Fibroblast of pulmonary artery (primary cell): Measurements from ENCODE around the gene TMCC1.

ENCODE experiments used
- DNase-seq: peaks from one replicate; pipeline ENCODE4 v3.0.0-alpha.2; 2010; ENCODE audit warnings: low read depth
- H3K4me3 ChIP-seq: replicated peaks from 2 replicates; pipeline ENCODE4 v1.5.1; 2011; ENCODE audit warnings: low read depth, mild to moderate bottlenecking, control low read depth, low read length, moderate library complexity
- CTCF ChIP-seq: IDR thresholded peaks from 2 replicates; pipeline ENCODE4 v1.5.1; 2011; ENCODE audit warnings: mild to moderate bottlenecking, control low read depth, low read length, inconsistent platforms; ENCODE audit errors: missing control alignments

Gene TMCC1

DNA sequence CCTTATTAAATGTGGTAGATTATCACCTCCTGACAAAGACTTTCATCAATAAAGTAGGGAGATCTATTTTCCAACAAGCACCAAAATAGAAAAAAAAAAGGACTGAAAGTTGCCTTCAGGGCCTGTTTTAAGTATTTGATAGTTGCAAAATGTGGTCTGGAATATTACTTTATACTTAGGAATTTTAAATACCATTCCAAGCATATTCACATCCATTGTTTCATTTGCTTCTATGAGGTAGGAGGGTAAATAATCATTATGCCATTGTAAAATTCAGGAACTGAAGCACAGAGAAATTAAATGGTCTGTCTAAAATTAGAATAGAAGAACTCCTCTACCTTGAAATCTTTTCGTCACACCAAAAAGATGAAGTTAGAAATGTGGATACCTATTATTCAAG is 110.0 kb downstream of the TMCC1 start:
- TF ChIP-seq CTCF = no peak
- no peak overlapping the region for H3K4me3 ChIP-seq
- peak; percentile 38 for DNase-seq

- TF ChIP-seq CTCF = no peak
- no peak overlapping the region for H3K4me3 ChIP-seq
- DNase-seq = no peak
Measured at GRCh38 chr3:129778871-129779270, 114.6 kb downstream of the TMCC1 start.

- TF ChIP-seq CTCF = no peak
- DNase-seq = peak; percentile 6
- no peak overlapping the region for H3K4me3 ChIP-seq
Measured at GRCh38 chr3:129777806-129778205, 115.7 kb downstream of the TMCC1 start.

DNA sequence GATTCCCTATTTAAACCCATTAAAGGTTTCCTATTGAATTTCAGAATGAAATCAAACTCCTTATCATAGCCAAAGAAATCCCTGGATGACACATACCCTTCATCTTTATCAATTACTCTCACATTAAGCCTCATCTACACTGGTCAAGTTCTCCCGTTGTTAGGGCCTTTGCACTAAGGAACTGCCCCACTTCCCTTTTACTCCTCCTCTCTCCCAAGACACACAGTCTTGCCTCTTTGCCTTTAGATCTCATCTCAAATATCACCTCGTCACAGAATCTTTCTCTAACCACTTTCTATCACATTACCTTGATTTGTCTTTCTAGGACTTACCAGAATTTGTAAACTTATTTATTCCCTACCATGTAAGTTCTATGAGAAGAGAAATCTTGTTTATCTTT is 117.6 kb downstream of the TMCC1 start:
- no peak overlapping the region for H3K4me3 ChIP-seq
- TF ChIP-seq CTCF = no peak
- no peak for DNase-seq

DNA sequence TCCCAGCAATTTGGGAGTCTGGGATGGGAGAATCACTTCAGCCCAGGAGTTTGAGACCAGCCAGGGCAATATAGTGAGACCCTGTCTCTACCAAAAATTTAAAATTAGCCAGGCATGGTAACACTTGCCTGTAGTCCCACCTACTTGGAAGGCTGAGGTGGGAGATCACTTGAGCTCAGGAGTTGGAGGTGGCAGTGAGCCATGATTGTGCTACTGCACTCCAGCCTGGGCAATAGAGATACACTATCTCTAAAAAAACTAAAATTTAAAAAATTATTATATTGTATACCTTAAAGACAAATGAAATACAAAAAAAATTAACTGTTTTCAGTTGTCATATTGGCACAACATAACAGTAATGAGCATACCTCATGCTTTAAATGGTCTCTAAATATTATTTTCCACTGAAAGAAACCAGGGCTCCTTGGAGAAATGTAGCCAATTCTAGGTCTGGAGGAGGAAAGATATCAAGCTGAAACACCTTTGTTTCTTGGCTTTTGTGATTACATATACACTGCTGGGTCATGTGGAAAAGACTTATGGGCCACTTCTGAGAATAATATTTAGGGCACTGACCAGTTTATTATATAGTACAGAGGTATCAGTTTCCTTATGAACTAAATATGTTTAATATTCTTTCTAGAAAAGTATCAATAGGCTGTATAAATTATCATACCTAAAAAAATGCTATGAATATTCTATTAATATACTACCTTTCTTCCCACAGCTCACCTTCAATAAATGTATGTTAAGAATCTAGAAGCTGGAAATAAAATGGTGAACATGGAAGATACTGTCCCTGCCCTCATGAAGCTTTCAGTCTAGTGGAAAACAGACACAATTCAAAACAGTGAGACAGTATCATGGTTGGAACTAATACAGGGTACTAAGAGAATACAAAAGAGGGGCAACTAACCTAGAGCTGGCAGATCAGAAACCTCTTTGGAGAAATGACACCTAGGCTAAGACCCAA is 119.5 kb downstream of the TMCC1 start:
- no peak overlapping the region for H3K4me3 ChIP-seq
- no peak for TF ChIP-seq CTCF
- no peak for DNase-seq

DNA sequence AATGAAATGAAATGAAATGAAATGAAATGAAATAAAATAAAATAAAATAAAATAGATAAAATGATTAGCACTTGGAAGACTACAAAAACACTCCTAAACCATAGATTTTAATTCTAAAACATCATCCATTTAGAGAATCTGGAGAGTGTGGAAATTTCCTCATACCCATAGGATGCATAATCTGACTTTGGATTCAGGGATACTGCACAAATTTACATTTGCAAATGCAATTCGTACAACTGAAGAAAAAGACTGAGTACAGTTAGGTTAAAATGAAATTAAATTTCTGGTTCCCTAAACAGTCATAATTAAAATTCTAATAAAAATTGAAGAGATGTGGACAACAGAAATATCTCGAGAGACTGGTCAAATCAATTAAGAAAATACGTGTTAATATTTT is 122.9 kb downstream of the TMCC1 start:
- no peak overlapping the region for H3K4me3 ChIP-seq
- DNase-seq = no peak
- TF ChIP-seq CTCF = no peak

DNA sequence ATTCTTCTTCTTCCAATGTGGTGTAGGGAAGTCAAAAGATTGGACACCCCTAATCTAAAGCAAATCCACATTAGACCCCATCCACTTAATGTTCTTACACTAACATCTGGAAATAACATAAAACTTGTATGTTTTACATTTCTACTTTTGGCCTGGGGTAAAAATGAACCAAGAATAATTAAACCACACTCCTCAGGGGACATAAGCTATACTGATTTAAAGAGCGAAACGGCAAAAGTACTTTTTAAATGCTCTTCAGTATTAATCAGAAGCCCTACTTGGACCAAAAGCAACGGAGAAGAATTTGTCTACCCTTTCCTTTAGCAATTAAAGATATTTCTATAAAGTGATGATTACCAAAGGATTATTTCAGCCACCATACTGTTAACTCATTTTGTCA is 123.9 kb downstream of the TMCC1 start:
- DNase-seq = no peak
- TF ChIP-seq CTCF = no peak
- H3K4me3 ChIP-seq = no peak overlapping the region
